ENCODE data around the gene TMEM106A. TPM values are rescaled to one million over a fixed set of nuclear protein-coding genes. Genes with fewer than 3 reads are reported as not detected.
A peak's percentile ranks its signal among the peaks of the same experiment; 100 is the strongest.

TMEM106A gene
- total and polyA plus RNA-seq, 2 of the 13 experiments (the other 11 are each of a cell fraction or from before 2014, with no cell fraction given): 16.9 to 35.9 TPM

DNA sequence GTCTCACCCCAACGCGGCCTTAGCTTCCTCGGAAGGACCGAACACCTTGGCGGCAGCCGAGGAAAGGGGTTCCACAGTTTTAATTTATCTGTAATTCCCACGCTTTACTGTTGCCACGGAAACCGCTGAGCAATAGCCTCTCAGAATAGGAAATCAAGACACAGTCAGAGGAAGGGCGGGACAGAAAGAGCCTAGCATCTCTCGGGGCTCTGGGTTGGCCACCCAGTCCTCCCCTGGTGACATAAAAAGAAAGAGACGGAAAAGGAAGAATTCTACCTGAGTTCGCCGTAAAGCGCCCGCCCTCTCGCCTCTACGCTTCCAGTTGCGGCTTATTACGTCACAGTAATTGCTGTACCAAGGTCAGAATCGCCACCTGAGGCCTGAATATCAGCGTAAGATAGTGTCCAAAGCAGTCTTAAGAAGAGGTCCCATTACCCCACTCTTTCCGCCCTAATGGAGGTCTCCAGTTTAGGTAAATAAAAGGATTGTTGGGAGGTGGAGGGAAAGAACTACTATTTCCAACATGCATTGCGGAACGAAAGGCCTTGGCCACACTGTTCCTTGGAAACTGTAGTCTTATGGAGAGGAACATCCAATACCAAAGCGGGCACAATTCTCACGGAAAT lies 41.4 kb upstream of the TMEM106A start (continued):
- TF ChIP-seq, protein P1, sequence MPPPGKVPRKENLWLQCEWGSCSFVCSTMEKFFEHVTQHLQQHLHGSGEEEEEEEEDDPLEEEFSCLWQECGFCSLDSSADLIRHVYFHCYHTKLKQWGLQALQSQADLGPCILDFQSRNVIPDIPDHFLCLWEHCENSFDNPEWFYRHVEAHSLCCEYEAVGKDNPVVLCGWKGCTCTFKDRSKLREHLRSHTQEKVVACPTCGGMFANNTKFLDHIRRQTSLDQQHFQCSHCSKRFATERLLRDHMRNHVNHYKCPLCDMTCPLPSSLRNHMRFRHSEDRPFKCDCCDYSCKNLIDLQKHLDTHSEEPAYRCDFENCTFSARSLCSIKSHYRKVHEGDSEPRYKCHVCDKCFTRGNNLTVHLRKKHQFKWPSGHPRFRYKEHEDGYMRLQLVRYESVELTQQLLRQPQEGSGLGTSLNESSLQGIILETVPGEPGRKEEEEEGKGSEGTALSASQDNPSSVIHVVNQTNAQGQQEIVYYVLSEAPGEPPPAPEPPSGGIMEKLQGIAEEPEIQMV (CRISPR knock-in tag; IDR thresholded peaks at IDR 0.05; ENCODE audit: low read depth): 0 out of 2 replicates have a peak, but pooled peaks have one; percentile 62
- no peak for TF ChIP-seq MTF2 (CRISPR knock-in tag; IDR thresholded peaks at IDR 0.05; ENCODE audit: borderline replicate concordance)
- TF ChIP-seq ZNF460 (CRISPR knock-in tag; IDR thresholded peaks at IDR 0.05; ENCODE audit: borderline replicate concordance): no peak
- TF ChIP-seq, protein P2, sequence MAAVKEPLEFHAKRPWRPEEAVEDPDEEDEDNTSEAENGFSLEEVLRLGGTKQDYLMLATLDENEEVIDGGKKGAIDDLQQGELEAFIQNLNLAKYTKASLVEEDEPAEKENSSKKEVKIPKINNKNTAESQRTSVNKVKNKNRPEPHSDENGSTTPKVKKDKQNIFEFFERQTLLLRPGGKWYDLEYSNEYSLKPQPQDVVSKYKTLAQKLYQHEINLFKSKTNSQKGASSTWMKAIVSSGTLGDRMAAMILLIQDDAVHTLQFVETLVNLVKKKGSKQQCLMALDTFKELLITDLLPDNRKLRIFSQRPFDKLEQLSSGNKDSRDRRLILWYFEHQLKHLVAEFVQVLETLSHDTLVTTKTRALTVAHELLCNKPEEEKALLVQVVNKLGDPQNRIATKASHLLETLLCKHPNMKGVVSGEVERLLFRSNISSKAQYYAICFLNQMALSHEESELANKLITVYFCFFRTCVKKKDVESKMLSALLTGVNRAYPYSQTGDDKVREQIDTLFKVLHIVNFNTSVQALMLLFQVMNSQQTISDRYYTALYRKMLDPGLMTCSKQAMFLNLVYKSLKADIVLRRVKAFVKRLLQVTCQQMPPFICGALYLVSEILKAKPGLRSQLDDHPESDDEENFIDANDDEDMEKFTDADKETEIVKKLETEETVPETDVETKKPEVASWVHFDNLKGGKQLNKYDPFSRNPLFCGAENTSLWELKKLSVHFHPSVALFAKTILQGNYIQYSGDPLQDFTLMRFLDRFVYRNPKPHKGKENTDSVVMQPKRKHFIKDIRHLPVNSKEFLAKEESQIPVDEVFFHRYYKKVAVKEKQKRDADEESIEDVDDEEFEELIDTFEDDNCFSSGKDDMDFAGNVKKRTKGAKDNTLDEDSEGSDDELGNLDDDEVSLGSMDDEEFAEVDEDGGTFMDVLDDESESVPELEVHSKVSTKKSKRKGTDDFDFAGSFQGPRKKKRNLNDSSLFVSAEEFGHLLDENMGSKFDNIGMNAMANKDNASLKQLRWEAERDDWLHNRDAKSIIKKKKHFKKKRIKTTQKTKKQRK (IDR thresholded peaks at IDR 0.05; ENCODE audit: low read length): no peak
- TF ChIP-seq ZNF850 (CRISPR knock-in tag; conservative IDR thresholded peaks at IDR 0.05): no peak
- TF ChIP-seq YEATS4 (CRISPR knock-in tag; IDR thresholded peaks at IDR 0.05; ENCODE audit: borderline replicate concordance): 0 out of 2 replicates have a peak, but pooled peaks have one; percentile 18
- peak; percentile 53; the same call in 1 of the 2 replicates for TF ChIP-seq TARDBP (CRISPR knock-in tag; IDR thresholded peaks at IDR 0.05)
- no peak for TF ChIP-seq RBM39 (IDR thresholded peaks at IDR 0.05; ENCODE audit: low read depth, low read length, poor library complexity, severe bottlenecking)
- TF ChIP-seq, protein P3, sequence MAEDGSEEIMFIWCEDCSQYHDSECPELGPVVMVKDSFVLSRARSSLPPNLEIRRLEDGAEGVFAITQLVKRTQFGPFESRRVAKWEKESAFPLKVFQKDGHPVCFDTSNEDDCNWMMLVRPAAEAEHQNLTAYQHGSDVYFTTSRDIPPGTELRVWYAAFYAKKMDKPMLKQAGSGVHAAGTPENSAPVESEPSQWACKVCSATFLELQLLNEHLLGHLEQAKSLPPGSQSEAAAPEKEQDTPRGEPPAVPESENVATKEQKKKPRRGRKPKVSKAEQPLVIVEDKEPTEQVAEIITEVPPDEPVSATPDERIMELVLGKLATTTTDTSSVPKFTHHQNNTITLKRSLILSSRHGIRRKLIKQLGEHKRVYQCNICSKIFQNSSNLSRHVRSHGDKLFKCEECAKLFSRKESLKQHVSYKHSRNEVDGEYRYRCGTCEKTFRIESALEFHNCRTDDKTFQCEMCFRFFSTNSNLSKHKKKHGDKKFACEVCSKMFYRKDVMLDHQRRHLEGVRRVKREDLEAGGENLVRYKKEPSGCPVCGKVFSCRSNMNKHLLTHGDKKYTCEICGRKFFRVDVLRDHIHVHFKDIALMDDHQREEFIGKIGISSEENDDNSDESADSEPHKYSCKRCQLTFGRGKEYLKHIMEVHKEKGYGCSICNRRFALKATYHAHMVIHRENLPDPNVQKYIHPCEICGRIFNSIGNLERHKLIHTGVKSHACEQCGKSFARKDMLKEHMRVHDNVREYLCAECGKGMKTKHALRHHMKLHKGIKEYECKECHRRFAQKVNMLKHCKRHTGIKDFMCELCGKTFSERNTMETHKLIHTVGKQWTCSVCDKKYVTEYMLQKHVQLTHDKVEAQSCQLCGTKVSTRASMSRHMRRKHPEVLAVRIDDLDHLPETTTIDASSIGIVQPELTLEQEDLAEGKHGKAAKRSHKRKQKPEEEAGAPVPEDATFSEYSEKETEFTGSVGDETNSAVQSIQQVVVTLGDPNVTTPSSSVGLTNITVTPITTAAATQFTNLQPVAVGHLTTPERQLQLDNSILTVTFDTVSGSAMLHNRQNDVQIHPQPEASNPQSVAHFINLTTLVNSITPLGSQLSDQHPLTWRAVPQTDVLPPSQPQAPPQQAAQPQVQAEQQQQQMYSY (CRISPR knock-in tag; IDR thresholded peaks at IDR 0.05): no peak
- peak; percentile 65 for TF ChIP-seq NR2C2 (CRISPR knock-in tag; IDR thresholded peaks at IDR 0.05; ENCODE audit: borderline replicate concordance)
- no peak; the same call in 1 of the 2 replicates for TF ChIP-seq NCOR1 (IDR thresholded peaks at IDR 0.05; ENCODE audit: borderline replicate concordance, low read length)
- TF ChIP-seq, protein P4, sequence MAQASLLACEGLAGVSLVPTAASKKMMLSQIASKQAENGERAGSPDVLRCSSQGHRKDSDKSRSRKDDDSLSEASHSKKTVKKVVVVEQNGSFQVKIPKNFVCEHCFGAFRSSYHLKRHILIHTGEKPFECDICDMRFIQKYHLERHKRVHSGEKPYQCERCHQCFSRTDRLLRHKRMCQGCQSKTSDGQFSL (CRISPR knock-in tag; IDR thresholded peaks at IDR 0.05): no peak
- TF ChIP-seq PHF21A (CRISPR knock-in tag; IDR thresholded peaks at IDR 0.05): no peak
- TF ChIP-seq RAD21 (CRISPR knock-in tag; IDR thresholded peaks at IDR 0.05): 0 out of 2 replicates have a peak, but pooled peaks have one; percentile 4
- TF ChIP-seq KLF11 (CRISPR knock-in tag; IDR thresholded peaks at IDR 0.05): no peak
- no peak for TF ChIP-seq ZKSCAN8 (CRISPR knock-in tag; IDR thresholded peaks at IDR 0.05; ENCODE audit: borderline replicate concordance)
- TF ChIP-seq SUZ12 (IDR thresholded peaks at IDR 0.05; ENCODE audit: low read depth, low read length): no peak
- TF ChIP-seq ZNF674 (CRISPR knock-in tag; IDR thresholded peaks at IDR 0.05; ENCODE audit: low read depth): 0 out of 2 replicates have a peak, but pooled peaks have one; percentile 18
- TF ChIP-seq ZSCAN31 (CRISPR knock-in tag; IDR thresholded peaks at IDR 0.05; ENCODE audit: low read depth): peak; percentile 44; the same call in 1 of the 2 replicates
- TF ChIP-seq EEA1 (CRISPR knock-in tag; IDR thresholded peaks at IDR 0.05; ENCODE audit: borderline replicate concordance): no peak

Data from HepG2 (cell line).